Measurements from ENCODE around the gene CTH. TPM values are rescaled to one million over a fixed set of nuclear protein-coding genes. Genes with fewer than 3 reads are reported as not detected.

The CTH gene
- total RNA-seq, 1 donor from 2014 or later: 12.4 TPM

DNA sequence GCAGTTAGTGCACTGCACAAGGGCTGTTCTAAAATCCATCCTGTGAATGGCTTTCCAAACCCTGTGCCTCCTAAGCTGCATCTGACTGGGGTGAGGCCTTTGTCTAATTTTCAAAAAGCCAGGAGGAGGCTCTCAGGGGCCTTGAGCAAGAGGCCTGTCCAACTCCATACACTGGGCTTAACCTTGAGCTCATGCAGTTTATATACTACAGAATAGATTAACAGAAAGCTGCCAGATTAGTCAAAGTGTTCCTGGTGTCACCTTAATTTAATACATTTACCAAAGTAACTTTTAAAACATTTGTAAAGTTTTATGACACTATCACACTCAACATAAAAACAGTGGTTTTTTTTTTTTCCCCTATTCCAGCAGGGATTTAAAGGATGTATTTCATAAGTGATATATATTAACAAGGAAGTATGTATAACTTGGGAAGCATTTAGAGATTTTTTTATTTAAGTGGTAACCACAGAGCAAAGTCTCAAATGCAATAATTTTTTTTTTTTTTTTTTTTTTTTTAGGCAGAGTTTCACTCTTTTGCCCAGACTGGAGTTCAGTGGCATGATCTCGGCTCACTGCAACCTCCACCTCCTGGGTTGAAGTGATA is 23.3 kb downstream of the CTH start:
- no peak overlapping the region for H3K4me3 Mint-ChIP-seq
- H3K27me3 Mint-ChIP-seq (ENCODE audit: low read depth): no peaks in the 10 kb centered on the region
- peaks cover 8% of the 10 kb centered on the region for H3K36me3 Mint-ChIP-seq (ENCODE audit: low read depth)
- no peaks in the 10 kb centered on the region for H3K9me3 Mint-ChIP-seq
- TF ChIP-seq, protein P1, sequence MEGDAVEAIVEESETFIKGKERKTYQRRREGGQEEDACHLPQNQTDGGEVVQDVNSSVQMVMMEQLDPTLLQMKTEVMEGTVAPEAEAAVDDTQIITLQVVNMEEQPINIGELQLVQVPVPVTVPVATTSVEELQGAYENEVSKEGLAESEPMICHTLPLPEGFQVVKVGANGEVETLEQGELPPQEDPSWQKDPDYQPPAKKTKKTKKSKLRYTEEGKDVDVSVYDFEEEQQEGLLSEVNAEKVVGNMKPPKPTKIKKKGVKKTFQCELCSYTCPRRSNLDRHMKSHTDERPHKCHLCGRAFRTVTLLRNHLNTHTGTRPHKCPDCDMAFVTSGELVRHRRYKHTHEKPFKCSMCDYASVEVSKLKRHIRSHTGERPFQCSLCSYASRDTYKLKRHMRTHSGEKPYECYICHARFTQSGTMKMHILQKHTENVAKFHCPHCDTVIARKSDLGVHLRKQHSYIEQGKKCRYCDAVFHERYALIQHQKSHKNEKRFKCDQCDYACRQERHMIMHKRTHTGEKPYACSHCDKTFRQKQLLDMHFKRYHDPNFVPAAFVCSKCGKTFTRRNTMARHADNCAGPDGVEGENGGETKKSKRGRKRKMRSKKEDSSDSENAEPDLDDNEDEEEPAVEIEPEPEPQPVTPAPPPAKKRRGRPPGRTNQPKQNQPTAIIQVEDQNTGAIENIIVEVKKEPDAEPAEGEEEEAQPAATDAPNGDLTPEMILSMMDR (conservative IDR thresholded peaks at IDR 0.05): no peak
- no peak overlapping the region for H3K27ac Mint-ChIP-seq (ENCODE audit: unreplicated experiment)
- H3K4me1 Mint-ChIP-seq: no peaks in the 10 kb centered on the region
- DNase-seq (ENCODE audit: low read depth, low spot score): no peak

DNA sequence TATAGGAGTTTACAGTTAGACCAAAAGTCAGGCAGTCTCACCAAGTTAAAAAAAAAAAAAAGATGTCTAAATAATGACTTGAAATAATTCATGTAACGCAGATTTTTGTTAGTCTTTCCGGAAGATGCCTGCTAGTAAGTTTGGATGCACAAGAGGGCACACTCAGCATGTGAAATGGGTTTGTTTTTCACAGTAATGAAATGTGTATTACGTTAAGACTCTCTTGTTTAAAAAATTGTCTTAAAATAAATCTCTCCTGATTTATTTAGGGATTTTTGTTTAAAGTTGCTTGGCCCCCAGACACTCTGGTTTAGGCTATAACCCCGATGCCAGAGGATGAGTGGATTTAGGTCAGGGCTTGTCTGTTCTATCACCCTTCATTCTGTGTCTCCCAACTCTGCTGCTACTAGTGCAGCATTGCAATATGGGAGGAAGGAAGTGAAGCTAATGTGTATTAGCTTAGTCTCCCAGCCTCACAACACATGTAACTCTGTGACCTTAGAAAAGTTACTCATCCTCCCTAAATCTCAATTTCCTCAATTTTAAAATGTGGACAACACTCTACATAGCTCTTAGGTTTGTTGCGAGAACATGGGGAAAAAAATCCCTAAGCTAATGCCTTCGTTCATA is 25.7 kb downstream of the CTH start:
- H3K27ac Mint-ChIP-seq (ENCODE audit: unreplicated experiment): no peak overlapping the region
- no peak overlapping the region for H3K4me3 Mint-ChIP-seq
- TF ChIP-seq, protein P1 (conservative IDR thresholded peaks at IDR 0.05): peak; percentile 45
- no peaks in the 10 kb centered on the region for H3K4me1 Mint-ChIP-seq
- H3K36me3 Mint-ChIP-seq (ENCODE audit: low read depth): peaks cover 10% of the 10 kb centered on the region
- H3K27me3 Mint-ChIP-seq (ENCODE audit: low read depth): no peaks in the 10 kb centered on the region
- no peaks in the 10 kb centered on the region for H3K9me3 Mint-ChIP-seq
- DNase-seq (ENCODE audit: low read depth, low spot score): no peak

DNA sequence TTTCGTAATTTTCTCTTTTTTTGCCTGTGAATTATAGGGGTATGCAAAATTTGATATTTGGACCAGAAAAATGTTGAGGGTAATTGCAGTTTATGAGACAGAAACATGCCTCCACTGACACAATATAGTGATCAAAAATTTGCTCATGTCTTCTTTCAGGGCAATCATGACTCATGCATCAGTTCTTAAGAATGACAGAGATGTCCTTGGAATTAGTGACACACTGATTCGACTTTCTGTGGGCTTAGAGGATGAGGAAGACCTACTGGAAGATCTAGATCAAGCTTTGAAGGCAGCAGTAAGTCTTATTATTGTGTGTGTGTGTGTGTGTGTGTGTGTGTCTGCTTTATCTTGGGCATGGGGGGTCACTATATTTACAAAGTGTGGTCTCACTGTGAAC is 27.5 kb downstream of the CTH start:
- Mint-ChIP-seq H3K27me3 (ENCODE audit: low read depth) (no peaks in the 10 kb centered on the region), H3K4me3 (no peak overlapping the region), H3K27ac (ENCODE audit: unreplicated experiment) (no peak overlapping the region), H3K9me3 (no peaks in the 10 kb centered on the region), H3K36me3 (ENCODE audit: low read depth) (peaks cover 10% of the 10 kb centered on the region), H3K4me1 (peaks cover 8% of the 10 kb centered on the region)
- no peak for DNase-seq (ENCODE audit: low read depth, low spot score)
- TF ChIP-seq, protein P1 (conservative IDR thresholded peaks at IDR 0.05): no peak

DNA sequence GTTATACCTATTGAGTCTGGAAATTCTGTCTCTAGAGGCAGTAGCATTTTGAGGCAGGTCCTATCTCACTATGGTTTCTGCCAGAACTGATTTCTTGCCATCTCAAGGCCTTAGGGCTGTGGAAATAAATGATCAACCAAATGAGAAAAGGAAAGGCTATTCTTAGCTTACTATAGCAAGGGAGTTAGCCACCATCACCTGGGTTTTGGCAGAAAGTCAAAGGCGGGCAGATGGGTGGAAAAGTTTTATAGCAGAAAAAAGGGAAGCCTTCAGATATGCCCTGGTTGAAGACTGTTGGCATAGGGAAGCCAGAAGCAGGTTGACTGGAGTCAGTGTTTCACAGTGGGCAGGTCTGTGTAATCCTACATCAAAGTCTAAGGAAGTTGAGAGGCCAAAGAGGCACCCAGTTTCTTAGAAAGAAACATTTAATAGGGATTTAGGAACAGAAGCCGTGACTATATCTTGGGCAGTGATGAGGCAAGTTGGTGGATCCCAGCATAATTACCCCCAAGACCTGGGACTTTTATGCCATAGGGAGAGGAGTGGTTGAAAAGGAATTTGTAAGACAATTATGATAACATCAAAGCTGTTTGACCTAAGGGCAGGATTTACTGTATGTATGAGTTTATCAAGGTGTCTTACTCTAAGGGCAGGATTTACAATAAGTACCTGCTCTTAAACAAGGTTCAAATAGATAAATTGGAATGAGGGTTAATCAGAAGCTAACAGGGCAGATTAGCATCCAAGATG is 29.7 kb downstream of the CTH start:
- Mint-ChIP-seq H3K27me3 (ENCODE audit: low read depth) (no peaks in the 10 kb centered on the region), H3K9me3 (no peaks in the 10 kb centered on the region), H3K36me3 (ENCODE audit: low read depth) (peaks cover 10% of the 10 kb centered on the region), H3K4me1 (peaks cover 11% of the 10 kb centered on the region), H3K27ac (ENCODE audit: unreplicated experiment) (no peak overlapping the region), H3K4me3 (no peak overlapping the region)
- DNase-seq (ENCODE audit: low read depth, low spot score): no peak
- TF ChIP-seq, protein P1 (conservative IDR thresholded peaks at IDR 0.05): no peak

DNA sequence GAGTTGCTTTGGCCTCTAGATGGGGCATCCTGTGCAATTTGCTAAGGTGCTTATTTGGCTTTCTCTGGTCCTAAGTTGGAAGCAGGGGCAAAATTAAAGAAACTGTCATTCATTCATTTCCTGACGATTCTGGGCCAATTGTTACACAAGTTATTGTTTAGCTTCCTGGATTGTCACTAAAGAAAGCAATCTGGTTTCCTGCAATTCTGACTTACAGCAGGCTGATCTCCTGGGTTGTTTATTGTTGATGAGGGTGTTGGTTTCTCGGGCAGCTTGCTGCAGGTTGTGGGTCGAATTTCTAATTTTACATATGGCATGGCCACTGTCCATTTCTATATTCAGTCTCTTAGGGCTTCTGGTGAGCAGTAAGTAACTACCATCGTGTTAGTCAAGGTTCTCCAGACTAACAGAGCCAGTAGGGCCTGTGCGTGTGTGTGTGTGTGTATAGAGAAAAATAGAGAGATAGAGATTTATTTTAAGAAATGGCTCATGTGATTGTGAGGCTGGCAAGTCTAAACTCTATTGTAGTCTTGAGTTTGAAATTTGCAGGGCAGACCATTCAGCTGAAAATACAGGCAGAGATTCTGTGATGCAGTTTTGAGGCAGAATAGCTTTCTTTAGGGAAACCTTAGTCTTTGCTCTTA is 30.4 kb downstream of the CTH start:
- DNase-seq (ENCODE audit: low read depth, low spot score): no peak
- Mint-ChIP-seq H3K27ac (ENCODE audit: unreplicated experiment) (no peak overlapping the region), H3K4me3 (no peak overlapping the region), H3K9me3 (no peaks in the 10 kb centered on the region), H3K27me3 (ENCODE audit: low read depth) (no peaks in the 10 kb centered on the region), H3K36me3 (ENCODE audit: low read depth) (peaks cover 10% of the 10 kb centered on the region), H3K4me1 (peaks cover 11% of the 10 kb centered on the region)
- TF ChIP-seq, protein P1 (conservative IDR thresholded peaks at IDR 0.05): no peak
